Measurements from ENCODE around the gene SCUBE1. TPM values are rescaled to one million over a fixed set of nuclear protein-coding genes. Genes with fewer than 3 reads are reported as not detected.

The SCUBE1 gene
- total and polyA plus RNA-seq, 2 experiments from 2014 or later: 0.81 to 3.2 TPM

- Histone ChIP-seq H3K9me2 (ENCODE audit: insufficient read depth) (no peaks in the 10 kb centered on the region), H3K4me3 (no peak overlapping the region), H2AFZ (no peak overlapping the region), H3K79me2 (replicated peaks; ENCODE audit: insufficient read depth) (no peaks in the 10 kb centered on the region), H3F3A (replicated peaks; ENCODE audit: low read depth) (no peaks in the 10 kb centered on the region), H3K4me2 (no peak overlapping the region), H3K4me1 (ENCODE audit: insufficient read depth) (no peaks in the 10 kb centered on the region), H3K27ac (ENCODE audit: low read depth) (no peak overlapping the region), H3K27me3 (ENCODE audit: insufficient read depth) (no peaks in the 10 kb centered on the region), H3K36me3 (ENCODE audit: insufficient read depth) (no peaks in the 10 kb centered on the region), H4K20me1 (replicated peaks; ENCODE audit: insufficient read depth) (no peaks in the 10 kb centered on the region)
- peaks cover 4% of the 10 kb centered on the region; the same call in 2 of the 3 replicates for H3K4me1 Mint-ChIP-seq
- no peak overlapping the region for H3K27ac Mint-ChIP-seq
- peaks cover 12% of the 10 kb centered on the region for H3K27me3 Mint-ChIP-seq (ENCODE audit: insufficient read depth, low read depth, poor library complexity)
- no peaks in the 10 kb centered on the region for H3K9me3 Mint-ChIP-seq
- DNase-seq (ENCODE audit: low spot score) (no peak), ATAC-seq (no peak)
- H3K36me3 Mint-ChIP-seq (ENCODE audit: low read depth): no peaks in the 10 kb centered on the region; the same call in 2 of the 3 replicates
- no peak overlapping the region for H3K4me3 Mint-ChIP-seq
- TF ChIP-seq ZNF114 (CRISPR knock-in tag; IDR thresholded peaks at IDR 0.05): no peak
- TF ChIP-seq EZH2phosphoT487 (IDR thresholded peaks at IDR 0.05; ENCODE audit: unreplicated experiment): no peak
- no peak for TF ChIP-seq CTCF (conservative IDR thresholded peaks at IDR 0.05; ENCODE audit: low read depth in 2 of 2)
- TF ChIP-seq REST (IDR thresholded peaks at IDR 0.05; ENCODE audit: unreplicated experiment): no peak
- no peak for TF ChIP-seq EZH2 (IDR thresholded peaks at IDR 0.05; ENCODE audit: low read depth, unreplicated experiment)
- no peak for TF ChIP-seq ZNF462 (CRISPR knock-in tag; IDR thresholded peaks at IDR 0.05)
- no peak for TF ChIP-seq STAT1 (IDR thresholded peaks at IDR 0.05; ENCODE audit: unreplicated experiment)
Measured at GRCh38 chr22:43292630-43293018, 50.5 kb downstream of the SCUBE1 start.
